Sigmoid colon (tissue), 4 donors: ENCODE results near the gene OR4B1.

Experiments
- EP300 ChIP-seq, 4 donors: sonication (generic); formaldehyde crosslinking; IDR thresholded peaks; one replicate each; pipeline ENCODE4 v1.6.1; 2017; ENCODE audit warnings: antibody characterized with exemption in 4 of 4
- POLR2A ChIP-seq, 2 donors: fragments of 450-650 bp; IDR thresholded peaks; one replicate each; pipeline ENCODE4 v1.6.1; 2016; ENCODE audit warnings: antibody characterized with exemption in 2 of 2, mild to moderate bottlenecking in 2 of 2, moderate library complexity in 2 of 2
- TF ChIP-seq, protein P1 (sequence below), 4 experiments: fragments of 450-650 bp in 3 of 4; fragments of 200-600 bp in 1 of 4; IDR thresholded peaks; one replicate each; pipeline ENCODE4 v1.5.1; 2016 to 2019; ENCODE audit warnings: antibody characterized with exemption in 4 of 4, mild to moderate bottlenecking in 3 of 4, moderate library complexity in 2 of 4

DNA sequence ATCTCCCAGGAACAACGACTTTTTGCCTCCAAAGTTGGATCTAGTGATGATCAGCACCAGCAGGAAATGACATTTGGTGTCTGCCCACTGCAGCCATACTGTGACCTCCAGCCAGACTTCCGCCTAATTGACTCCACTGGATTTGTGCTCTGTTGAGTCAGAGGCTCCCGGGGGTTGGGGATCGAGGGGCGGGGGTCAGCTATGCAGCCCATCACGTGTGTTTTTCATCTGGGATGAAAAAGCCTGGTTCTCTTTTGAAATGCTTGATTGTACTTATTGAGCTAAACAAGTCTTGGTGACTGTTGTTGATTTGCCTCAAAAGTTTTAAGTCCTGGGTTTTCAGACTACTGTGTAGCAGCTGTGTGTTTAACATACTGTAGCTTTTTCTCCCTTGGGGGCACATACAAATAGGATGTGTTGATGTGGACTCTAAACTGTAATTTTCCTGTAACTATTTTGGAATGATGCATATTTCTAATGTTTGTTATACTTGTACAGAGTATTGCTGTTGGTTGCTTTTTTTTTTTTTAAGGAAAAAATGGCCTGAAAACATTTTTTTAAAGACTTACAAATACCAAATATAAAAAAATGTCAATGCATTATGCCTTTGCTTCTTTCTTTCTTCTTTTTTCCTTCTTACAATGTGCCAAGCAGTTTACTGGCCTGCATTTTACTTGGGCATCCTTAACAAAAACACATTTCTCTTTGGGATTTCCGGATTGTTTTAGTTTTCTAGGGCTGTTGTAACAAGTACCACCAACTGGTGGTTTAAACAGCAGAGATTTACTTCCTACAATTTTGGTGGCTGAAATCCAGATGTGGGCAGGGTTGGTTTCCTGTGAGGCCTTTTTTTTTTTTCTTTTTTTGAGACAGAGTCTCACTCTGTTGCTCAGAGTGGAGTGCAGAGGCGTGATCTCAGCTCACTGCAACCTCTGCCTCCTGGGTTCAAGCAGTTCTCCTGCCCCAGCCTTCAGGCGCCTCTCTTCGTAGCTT is 46.1 kb upstream of the OR4B1 start:
- TF ChIP-seq POLR2A (IDR thresholded peaks at IDR 0.05) (no peak), EP300 (IDR thresholded peaks at IDR 0.05) (no peak)
- TF ChIP-seq, protein P1, sequence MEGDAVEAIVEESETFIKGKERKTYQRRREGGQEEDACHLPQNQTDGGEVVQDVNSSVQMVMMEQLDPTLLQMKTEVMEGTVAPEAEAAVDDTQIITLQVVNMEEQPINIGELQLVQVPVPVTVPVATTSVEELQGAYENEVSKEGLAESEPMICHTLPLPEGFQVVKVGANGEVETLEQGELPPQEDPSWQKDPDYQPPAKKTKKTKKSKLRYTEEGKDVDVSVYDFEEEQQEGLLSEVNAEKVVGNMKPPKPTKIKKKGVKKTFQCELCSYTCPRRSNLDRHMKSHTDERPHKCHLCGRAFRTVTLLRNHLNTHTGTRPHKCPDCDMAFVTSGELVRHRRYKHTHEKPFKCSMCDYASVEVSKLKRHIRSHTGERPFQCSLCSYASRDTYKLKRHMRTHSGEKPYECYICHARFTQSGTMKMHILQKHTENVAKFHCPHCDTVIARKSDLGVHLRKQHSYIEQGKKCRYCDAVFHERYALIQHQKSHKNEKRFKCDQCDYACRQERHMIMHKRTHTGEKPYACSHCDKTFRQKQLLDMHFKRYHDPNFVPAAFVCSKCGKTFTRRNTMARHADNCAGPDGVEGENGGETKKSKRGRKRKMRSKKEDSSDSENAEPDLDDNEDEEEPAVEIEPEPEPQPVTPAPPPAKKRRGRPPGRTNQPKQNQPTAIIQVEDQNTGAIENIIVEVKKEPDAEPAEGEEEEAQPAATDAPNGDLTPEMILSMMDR (IDR thresholded peaks at IDR 0.05), result no peak
